HepG2 (cell line): ENCODE results near the gene FKBP5. TPM values are rescaled to one million over a fixed set of nuclear protein-coding genes. Genes with fewer than 3 reads are reported as not detected.

Source experiments
- JUND ChIP-seq: sonication (generic); formaldehyde crosslinking; IDR thresholded peaks from 2 replicates; pipeline ENCODE4 v1.8.0; 2022; ENCODE audit warnings: mild to moderate bottlenecking, missing genetic modification reagents
- MAFF ChIP-seq: IDR thresholded peaks from 2 replicates; pipeline ENCODE4 v1.6.1; 2011; ENCODE audit warnings: low read depth, low read length, improper control_type of control experiment
- MEF2D ChIP-seq: sonication (generic); formaldehyde crosslinking; IDR thresholded peaks from 2 replicates; pipeline ENCODE4 v1.5.1; 2020; ENCODE audit warnings: mild to moderate bottlenecking, missing genetic modification reagents
- NCOA2 ChIP-seq: sonication (generic); formaldehyde crosslinking; IDR thresholded peaks from 2 replicates; pipeline ENCODE4 v1.8.0; 2022; ENCODE audit warnings: inconsistent platforms
- NFE2L1 ChIP-seq: sonication (generic); formaldehyde crosslinking; IDR thresholded peaks from 2 replicates; pipeline ENCODE4 v1.4.0; 2020; ENCODE audit warnings: missing genetic modification reagents, mild to moderate bottlenecking, borderline replicate concordance
- RAD21 ChIP-seq: fragments of 450-650 bp; formaldehyde crosslinking; IDR thresholded peaks from 2 replicates; pipeline ENCODE4 v1.5.0; 2020; ENCODE audit warnings: mild to moderate bottlenecking
- SAP130 ChIP-seq: IDR thresholded peaks from 2 replicates; pipeline ENCODE4 v1.6.1; 2016; ENCODE audit warnings: low read depth
- TBX2 ChIP-seq: sonication (generic); formaldehyde crosslinking; IDR thresholded peaks from 2 replicates; pipeline ENCODE4 v1.5.0; 2020; ENCODE audit warnings: missing genetic modification reagents, mild to moderate bottlenecking, borderline replicate concordance
- YEATS2 ChIP-seq: sonication (generic); formaldehyde crosslinking; IDR thresholded peaks from 2 replicates; pipeline ENCODE4 v1.4.0; 2020; ENCODE audit warnings: missing genetic modification reagents, borderline replicate concordance
- ZNF501 ChIP-seq: sonication (generic); formaldehyde crosslinking; IDR thresholded peaks from 2 replicates; pipeline ENCODE4 v1.5.1; 2020; ENCODE audit warnings: mild to moderate bottlenecking, moderate library complexity, missing genetic modification reagents
- ZNF768 ChIP-seq: sonication (generic); formaldehyde crosslinking; IDR thresholded peaks from 2 replicates; pipeline ENCODE4 v1.4.0; 2020; ENCODE audit warnings: missing genetic modification reagents
- ZSCAN20 ChIP-seq: sonication (generic); formaldehyde crosslinking; IDR thresholded peaks from 2 replicates; pipeline ENCODE4 v1.4.0; 2020; ENCODE audit warnings: missing genetic modification reagents, mild to moderate bottlenecking, borderline replicate concordance
- ZSCAN31 ChIP-seq: sonication (generic); formaldehyde crosslinking; IDR thresholded peaks from 2 replicates; pipeline ENCODE4 v1.5.0; 2020; ENCODE audit warnings: low read depth, mild to moderate bottlenecking, missing genetic modification reagents
- polyA plus RNA-seq, 8 experiments: library from polyadenylated mRNA; depleted of rRNA in 3 of 8; stranded (reverse) in 7 of 8; unstranded in 1 of 8; fragments of >200 nt; fragmentation: Illumina TruSeq in 4 of 8; extraction: Trizol in 4 of 8; gene quantifications; 2 replicates each; pipeline versions ENCODE4 v1.2.1 to v1.2.3, GENCODE V29; 2011 to 2016; ENCODE audit warnings: low read depth in 4 of 8, missing spikeins in 1 of 8, mixed read lengths in 1 of 8; ENCODE audit not compliant: insufficient read depth in 1 of 8
- total RNA-seq, 5 experiments: library from RNA; depleted of rRNA; stranded (reverse); fragments of >200 nt; fragmentation: Illumina TruSeq; extraction: Trizol; gene quantifications; 2 replicates each; pipeline ENCODE4 v1.2.3, GENCODE V29; 2016; ENCODE audit warnings: low read depth in 1 of 5
- TF ChIP-seq, protein P1 (sequence below), 2 experiments: fragments of 450-650 bp in 1 of 2; sonication (generic) in 1 of 2; formaldehyde crosslinking in 1 of 2; IDR thresholded peaks; 2 replicates each; pipeline versions ENCODE4 v1.6.1 to v1.8.0; 2016 to 2022; ENCODE audit warnings: antibody characterized with exemption in 1 of 2, mild to moderate bottlenecking in 1 of 2, missing genetic modification reagents in 1 of 2
- TF ChIP-seq, protein P2 (sequence below): sonication (generic); formaldehyde crosslinking; IDR thresholded peaks from 2 replicates; pipeline ENCODE4 v1.5.1; 2020; ENCODE audit warnings: mild to moderate bottlenecking, missing genetic modification reagents, moderate library complexity

FKBP5 gene
- total and polyA plus RNA-seq, 2 of the 13 experiments (the other 11 are each of a cell fraction or from before 2014, with no cell fraction given), result 8.0 to 17.4 TPM

DNA sequence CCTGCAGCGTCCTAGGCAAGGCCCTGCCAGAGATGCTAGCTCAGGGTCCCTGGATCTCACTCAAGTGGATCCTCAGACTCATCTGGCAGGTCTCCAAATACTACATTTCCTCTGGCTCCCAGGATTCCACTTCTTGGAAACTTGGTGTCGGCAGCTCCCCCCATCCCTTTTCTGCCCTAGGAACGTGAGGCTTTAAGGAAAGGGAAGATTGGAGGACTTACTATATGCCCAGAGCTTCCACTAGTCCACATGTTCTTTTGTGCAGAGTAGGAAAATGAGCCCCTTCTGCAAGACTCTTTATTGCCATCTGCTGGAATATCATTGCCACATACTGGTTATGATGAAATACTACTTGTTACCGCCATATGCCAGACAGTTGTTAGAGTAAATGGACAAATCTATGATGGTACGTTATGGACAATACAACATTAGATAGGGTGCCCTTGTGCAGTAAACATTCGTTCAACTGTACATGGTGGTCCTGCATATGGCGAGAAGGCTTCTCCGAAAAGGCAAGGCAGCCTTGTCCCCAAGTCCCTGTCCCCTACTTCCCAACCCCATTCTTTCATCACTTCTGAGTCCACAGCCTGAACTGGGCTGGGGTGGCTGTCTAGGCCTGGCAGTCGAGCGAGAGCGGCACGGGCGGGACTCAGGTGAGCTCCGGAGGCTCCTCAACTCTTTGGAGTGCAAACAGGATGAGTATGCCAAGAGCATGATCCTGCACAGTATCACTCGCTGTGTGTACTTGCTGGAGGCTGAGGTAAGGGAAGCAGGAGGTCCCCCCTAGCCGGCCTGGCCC, 48.9 kb upstream of the FKBP5 start (continued):
- TF ChIP-seq, protein P1, sequence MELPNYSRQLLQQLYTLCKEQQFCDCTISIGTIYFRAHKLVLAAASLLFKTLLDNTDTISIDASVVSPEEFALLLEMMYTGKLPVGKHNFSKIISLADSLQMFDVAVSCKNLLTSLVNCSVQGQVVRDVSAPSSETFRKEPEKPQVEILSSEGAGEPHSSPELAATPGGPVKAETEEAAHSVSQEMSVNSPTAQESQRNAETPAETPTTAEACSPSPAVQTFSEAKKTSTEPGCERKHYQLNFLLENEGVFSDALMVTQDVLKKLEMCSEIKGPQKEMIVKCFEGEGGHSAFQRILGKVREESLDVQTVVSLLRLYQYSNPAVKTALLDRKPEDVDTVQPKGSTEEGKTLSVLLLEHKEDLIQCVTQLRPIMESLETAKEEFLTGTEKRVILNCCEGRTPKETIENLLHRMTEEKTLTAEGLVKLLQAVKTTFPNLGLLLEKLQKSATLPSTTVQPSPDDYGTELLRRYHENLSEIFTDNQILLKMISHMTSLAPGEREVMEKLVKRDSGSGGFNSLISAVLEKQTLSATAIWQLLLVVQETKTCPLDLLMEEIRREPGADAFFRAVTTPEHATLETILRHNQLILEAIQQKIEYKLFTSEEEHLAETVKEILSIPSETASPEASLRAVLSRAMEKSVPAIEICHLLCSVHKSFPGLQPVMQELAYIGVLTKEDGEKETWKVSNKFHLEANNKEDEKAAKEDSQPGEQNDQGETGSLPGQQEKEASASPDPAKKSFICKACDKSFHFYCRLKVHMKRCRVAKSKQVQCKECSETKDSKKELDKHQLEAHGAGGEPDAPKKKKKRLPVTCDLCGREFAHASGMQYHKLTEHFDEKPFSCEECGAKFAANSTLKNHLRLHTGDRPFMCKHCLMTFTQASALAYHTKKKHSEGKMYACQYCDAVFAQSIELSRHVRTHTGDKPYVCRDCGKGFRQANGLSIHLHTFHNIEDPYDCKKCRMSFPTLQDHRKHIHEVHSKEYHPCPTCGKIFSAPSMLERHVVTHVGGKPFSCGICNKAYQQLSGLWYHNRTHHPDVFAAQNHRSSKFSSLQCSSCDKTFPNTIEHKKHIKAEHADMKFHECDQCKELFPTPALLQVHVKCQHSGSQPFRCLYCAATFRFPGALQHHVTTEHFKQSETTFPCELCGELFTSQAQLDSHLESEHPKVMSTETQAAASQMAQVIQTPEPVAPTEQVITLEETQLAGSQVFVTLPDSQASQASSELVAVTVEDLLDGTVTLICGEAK (IDR thresholded peaks at IDR 0.05), result no peak
- TF ChIP-seq, protein P1 (CRISPR knock-in tag; IDR thresholded peaks at IDR 0.05), result peak; percentile 37; the same call in 1 of the 2 replicates
- no peak for TF ChIP-seq NFE2L1 (CRISPR knock-in tag)
- TF ChIP-seq JUND, result 0 out of 2 replicates have a peak, but pooled peaks have one; percentile 14
- TF ChIP-seq YEATS2, result peak; percentile 64; the same call in 1 of the 2 replicates
- TF ChIP-seq ZNF501, result peak; percentile 26; the same call in 1 of the 2 replicates
- peak; percentile 36; the same call in 1 of the 2 replicates for TF ChIP-seq NCOA2
- TF ChIP-seq MEF2D (CRISPR knock-in tag), result 0 out of 2 replicates have a peak, but pooled peaks have one; percentile 12
- peak; percentile 33; the same call in 1 of the 2 replicates for TF ChIP-seq TBX2 (CRISPR knock-in tag)
- peak; percentile 33; the same call in 1 of the 2 replicates for TF ChIP-seq ZNF768 (CRISPR knock-in tag)
- TF ChIP-seq ZSCAN31 (CRISPR knock-in tag), result 0 out of 2 replicates have a peak, but pooled peaks have one; percentile 40
- no peak for TF ChIP-seq ZSCAN20 (CRISPR knock-in tag)
- TF ChIP-seq RAD21 (CRISPR knock-in tag), result peak; percentile 85
- TF ChIP-seq, protein P2, sequence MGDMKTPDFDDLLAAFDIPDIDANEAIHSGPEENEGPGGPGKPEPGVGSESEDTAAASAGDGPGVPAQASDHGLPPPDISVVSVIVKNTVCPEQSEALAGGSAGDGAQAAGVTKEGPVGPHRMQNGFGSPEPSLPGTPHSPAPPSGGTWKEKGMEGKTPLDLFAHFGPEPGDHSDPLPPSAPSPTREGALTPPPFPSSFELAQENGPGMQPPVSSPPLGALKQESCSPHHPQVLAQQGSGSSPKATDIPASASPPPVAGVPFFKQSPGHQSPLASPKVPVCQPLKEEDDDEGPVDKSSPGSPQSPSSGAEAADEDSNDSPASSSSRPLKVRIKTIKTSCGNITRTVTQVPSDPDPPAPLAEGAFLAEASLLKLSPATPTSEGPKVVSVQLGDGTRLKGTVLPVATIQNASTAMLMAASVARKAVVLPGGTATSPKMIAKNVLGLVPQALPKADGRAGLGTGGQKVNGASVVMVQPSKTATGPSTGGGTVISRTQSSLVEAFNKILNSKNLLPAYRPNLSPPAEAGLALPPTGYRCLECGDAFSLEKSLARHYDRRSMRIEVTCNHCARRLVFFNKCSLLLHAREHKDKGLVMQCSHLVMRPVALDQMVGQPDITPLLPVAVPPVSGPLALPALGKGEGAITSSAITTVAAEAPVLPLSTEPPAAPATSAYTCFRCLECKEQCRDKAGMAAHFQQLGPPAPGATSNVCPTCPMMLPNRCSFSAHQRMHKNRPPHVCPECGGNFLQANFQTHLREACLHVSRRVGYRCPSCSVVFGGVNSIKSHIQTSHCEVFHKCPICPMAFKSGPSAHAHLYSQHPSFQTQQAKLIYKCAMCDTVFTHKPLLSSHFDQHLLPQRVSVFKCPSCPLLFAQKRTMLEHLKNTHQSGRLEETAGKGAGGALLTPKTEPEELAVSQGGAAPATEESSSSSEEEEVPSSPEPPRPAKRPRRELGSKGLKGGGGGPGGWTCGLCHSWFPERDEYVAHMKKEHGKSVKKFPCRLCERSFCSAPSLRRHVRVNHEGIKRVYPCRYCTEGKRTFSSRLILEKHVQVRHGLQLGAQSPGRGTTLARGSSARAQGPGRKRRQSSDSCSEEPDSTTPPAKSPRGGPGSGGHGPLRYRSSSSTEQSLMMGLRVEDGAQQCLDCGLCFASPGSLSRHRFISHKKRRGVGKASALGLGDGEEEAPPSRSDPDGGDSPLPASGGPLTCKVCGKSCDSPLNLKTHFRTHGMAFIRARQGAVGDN (CRISPR knock-in tag), result peak; percentile 25; the same call in 1 of the 2 replicates
- TF ChIP-seq SAP130 (CRISPR knock-in tag), result peak; percentile 59
- TF ChIP-seq MAFF, result 0 out of 2 replicates have a peak, but pooled peaks have one; percentile 40
